Panc1 (cell line): ENCODE measurements around the gene SNIP1.

Source experiments
- POLR2AphosphoS5 ChIP-seq: IDR thresholded peaks from 2 replicates; pipeline ENCODE4 v1.6.1; 2012; ENCODE audit warnings: mild to moderate bottlenecking, low read depth, low read length, moderate library complexity
- TF ChIP-seq, protein P1 (sequence below): fragments of 450-650 bp; IDR thresholded peaks from 2 replicates; pipeline ENCODE4 v1.5.1; 2017; ENCODE audit warnings: mild to moderate bottlenecking

DNA sequence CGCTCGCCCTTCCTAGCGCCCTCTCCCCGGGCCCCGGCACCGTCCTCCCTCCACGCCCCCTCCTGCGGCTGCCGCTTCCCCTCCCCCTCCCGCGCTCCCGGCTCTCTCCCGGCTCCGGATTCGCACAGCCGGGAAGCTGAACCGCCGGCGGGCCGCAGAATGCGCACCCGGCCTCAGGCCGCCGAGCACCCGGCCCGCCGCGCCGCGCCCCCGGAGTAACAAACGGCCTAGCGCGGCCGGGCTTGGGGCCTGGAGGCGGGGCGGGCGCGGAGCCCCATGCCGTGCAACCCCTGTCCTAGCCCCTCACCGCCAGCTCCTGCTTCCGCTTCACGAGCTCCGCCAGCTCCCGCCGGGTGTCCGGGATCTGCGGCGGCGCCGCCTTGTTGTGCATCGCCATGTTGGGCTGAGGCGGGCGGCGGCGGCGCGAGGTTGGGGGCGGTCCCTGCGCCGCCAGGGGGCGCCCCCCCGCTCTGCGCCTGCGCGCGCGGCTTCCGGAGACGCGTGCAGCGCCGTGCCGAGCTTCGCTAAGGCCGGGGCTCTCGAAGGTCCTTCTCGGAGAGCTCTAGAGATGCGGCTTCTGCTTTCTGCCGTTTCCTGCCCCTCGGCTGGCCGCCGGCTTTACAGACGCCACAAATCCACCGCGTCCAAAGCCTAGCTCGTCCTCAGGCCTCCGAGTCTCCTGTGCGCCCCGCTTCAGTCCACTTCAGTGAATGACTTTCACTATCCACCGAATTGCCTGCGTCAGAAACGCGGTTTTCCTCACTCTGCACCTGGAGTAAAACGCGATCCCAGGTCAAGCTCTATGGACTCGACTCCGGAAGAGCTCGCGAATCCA lies 39.5 kb downstream of the SNIP1 start, which contains the start of gene MEAF6:
- TF ChIP-seq, protein P1, sequence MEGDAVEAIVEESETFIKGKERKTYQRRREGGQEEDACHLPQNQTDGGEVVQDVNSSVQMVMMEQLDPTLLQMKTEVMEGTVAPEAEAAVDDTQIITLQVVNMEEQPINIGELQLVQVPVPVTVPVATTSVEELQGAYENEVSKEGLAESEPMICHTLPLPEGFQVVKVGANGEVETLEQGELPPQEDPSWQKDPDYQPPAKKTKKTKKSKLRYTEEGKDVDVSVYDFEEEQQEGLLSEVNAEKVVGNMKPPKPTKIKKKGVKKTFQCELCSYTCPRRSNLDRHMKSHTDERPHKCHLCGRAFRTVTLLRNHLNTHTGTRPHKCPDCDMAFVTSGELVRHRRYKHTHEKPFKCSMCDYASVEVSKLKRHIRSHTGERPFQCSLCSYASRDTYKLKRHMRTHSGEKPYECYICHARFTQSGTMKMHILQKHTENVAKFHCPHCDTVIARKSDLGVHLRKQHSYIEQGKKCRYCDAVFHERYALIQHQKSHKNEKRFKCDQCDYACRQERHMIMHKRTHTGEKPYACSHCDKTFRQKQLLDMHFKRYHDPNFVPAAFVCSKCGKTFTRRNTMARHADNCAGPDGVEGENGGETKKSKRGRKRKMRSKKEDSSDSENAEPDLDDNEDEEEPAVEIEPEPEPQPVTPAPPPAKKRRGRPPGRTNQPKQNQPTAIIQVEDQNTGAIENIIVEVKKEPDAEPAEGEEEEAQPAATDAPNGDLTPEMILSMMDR, result peak; percentile 93
- peak; percentile 86 for TF ChIP-seq POLR2AphosphoS5
